Uterus (tissue), 4 donors: ENCODE results near the gene HTR1D. TPM values are rescaled to one million over a fixed set of nuclear protein-coding genes. Genes with fewer than 3 reads are reported as not detected.

Experiments
- DNase-seq, 2 donors: peaks; one replicate each; pipeline ENCODE4 v3.0.0-alpha.2; 2019 to 2020
- H3K27ac ChIP-seq, 2 donors: fragments of 200-600 bp; sonication (generic); 1 replicate in 1 of 2; 2 replicates in 1 of 2; pipeline ENCODE4 v1.5.1; 2016 to 2018
- H3K27me3 ChIP-seq, 2 donors: fragments of 200-600 bp; sonication (generic); one replicate each; pipeline ENCODE4 v1.5.1; 2018 to 2019; ENCODE audit warnings: control low read depth in 1 of 2
- H3K36me3 ChIP-seq, 2 donors: fragments of 200-600 bp; sonication (generic); one replicate each; pipeline ENCODE4 v1.5.1; 2019; ENCODE audit warnings: control low read depth in 1 of 2
- H3K4me1 ChIP-seq, 2 donors: fragments of 200-600 bp; sonication (generic); one replicate each; pipeline ENCODE4 v1.5.1; 2018 to 2019; ENCODE audit warnings: control low read depth in 1 of 2
- H3K4me3 ChIP-seq, 2 donors: fragments of 200-600 bp; sonication (generic); 1 replicate in 1 of 2; 2 replicates in 1 of 2; pipeline ENCODE4 v1.5.1; 2018 to 2019; ENCODE audit warnings: mild to moderate bottlenecking in 1 of 2
- H3K9me3 ChIP-seq, 2 donors: fragments of 200-600 bp; sonication (generic); one replicate each; pipeline ENCODE4 v1.5.1; 2019; ENCODE audit warnings: control low read depth in 1 of 2
- CTCF ChIP-seq, 4 experiments: fragments of 200-600 bp in 2 of 4; fragments of 450-650 bp in 2 of 4; sonication (generic) in 2 of 4; IDR thresholded peaks; one replicate each; pipeline ENCODE4 v1.5.1; 2016 to 2019; ENCODE audit warnings: antibody characterized with exemption in 4 of 4, mild to moderate bottlenecking in 2 of 4, moderate library complexity in 1 of 4
- POLR2A ChIP-seq, 2 donors: fragments of 450-650 bp; IDR thresholded peaks; one replicate each; pipeline ENCODE4 v1.6.1; 2016; ENCODE audit warnings: antibody characterized with exemption in 2 of 2, mild to moderate bottlenecking in 1 of 2, moderate library complexity in 1 of 2
- intact Hi-C: fragments of 100-400 bp; cut with DNase I; formaldehyde crosslinking; loops from one replicate; pipeline ENCODE4 v1.15.1; 2023; ENCODE audit warnings: low total_unique reads
- total RNA-seq, 4 donors: library from RNA; depleted of rRNA in 3 of 4; stranded (reverse); fragments of >200 nt in 3 of 4; gene quantifications; one replicate each; pipeline versions ENCODE4 v1.1.0 to v1.2.4, GENCODE V29; 2014 to 2023
- donor health status: DM: yes; HTN: yes; CAD: no.

Gene HTR1D
- total RNA-seq, 4 donors from 2014 or later, result not detected

- peak; percentile 34 to 41 for DNase-seq
- intact Hi-C loops, result no loop called here
- Histone ChIP-seq H3K4me3 (peak overlapping the region; percentile 43 to 64), H3K4me1 (no peaks in the 10 kb centered on the region), H3K27me3 (no peaks in the 10 kb centered on the region), H3K36me3 (no peaks in the 10 kb centered on the region), H3K27ac (peak overlapping the region; percentile 89 to 93), H3K9me3 (no peaks in the 10 kb centered on the region)
- TF ChIP-seq POLR2A (IDR thresholded peaks at IDR 0.05), result no peak
- no peak for TF ChIP-seq CTCF (IDR thresholded peaks at IDR 0.05)
These were observed 49.8 kb downstream of the HTR1D start for GRCh38 chr1:23167353-23168078.

- no peaks in the 10 kb centered on the region for H3K36me3 ChIP-seq
- intact Hi-C loops, result no loop called here
- peak overlapping the region; percentile 43 to 64 for H3K4me3 ChIP-seq
- DNase-seq, result no peak
- no peaks in the 10 kb centered on the region for H3K27me3 ChIP-seq
- H3K9me3 ChIP-seq, result no peaks in the 10 kb centered on the region
- H3K27ac ChIP-seq, result peak overlapping the region; percentile 89 to 93
- no peaks in the 10 kb centered on the region for H3K4me1 ChIP-seq
- no peak for TF ChIP-seq CTCF (IDR thresholded peaks at IDR 0.05)
- no peak for TF ChIP-seq POLR2A (IDR thresholded peaks at IDR 0.05)
These were observed 50.4 kb downstream of the HTR1D start for GRCh38 chr1:23166854-23167253.

GRCh38 chr1:23163395-23163794 lies 53.9 kb downstream of the HTR1D start:
- Histone ChIP-seq H3K4me3 (no peak overlapping the region), H3K9me3 (no peaks in the 10 kb centered on the region), H3K27me3 (no peaks in the 10 kb centered on the region), H3K27ac (no peak overlapping the region), H3K36me3 (no peaks in the 10 kb centered on the region), H3K4me1 (no peaks in the 10 kb centered on the region)
- intact Hi-C loops, result no loop called here
- no peak for DNase-seq
- TF ChIP-seq POLR2A (IDR thresholded peaks at IDR 0.05) (no peak), CTCF (IDR thresholded peaks at IDR 0.05) (no peak)

DNA sequence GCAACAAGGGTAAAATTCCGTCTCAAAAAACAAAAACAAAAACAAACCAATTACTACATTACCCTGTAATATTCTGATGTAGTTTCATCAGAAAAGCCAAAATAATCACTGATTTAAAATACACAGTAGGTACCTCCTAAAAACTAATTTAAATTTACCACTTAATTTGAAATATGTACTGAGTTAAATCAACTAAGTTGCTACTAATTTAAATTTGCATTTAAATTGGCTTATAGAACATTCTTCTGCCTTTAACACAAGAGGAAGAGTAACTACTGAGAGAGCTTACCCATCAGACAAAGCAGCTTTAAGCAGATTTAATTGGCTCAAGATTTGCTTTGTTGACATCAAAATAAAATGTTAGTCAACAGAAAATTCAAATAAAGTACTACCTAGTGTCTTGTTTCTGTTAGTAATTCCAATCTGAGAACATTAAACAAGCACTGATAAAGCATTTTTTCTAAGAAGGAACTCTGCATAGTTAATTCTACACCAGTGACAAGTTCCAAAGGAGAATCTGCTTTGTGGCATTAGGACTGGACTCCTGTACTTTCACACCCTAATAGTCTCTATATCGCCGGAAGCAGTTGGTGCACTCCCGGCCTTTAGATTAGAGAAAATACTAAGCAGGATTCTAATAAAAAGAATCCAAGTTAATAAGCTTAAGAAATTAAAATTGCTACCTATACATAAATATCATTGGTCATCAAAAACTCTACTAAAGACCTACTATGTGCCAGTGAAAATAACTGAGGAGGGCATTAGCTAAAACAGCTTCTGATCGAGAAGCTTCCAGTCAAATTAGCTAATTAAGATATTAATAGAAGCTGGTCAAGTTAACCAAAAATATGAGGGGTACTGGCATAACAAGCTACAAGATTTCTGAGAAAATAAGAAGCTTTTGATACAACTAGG lies 57.1 kb downstream of the HTR1D start:
- H3K4me1 ChIP-seq, result no peaks in the 10 kb centered on the region
- no peaks in the 10 kb centered on the region for H3K27me3 ChIP-seq
- intact Hi-C loops, result no loop called here
- no peak overlapping the region for H3K27ac ChIP-seq
- no peaks in the 10 kb centered on the region for H3K36me3 ChIP-seq
- no peak overlapping the region for H3K4me3 ChIP-seq
- no peak for DNase-seq
- no peaks in the 10 kb centered on the region for H3K9me3 ChIP-seq
- no peak for TF ChIP-seq POLR2A (IDR thresholded peaks at IDR 0.05)
- TF ChIP-seq CTCF (IDR thresholded peaks at IDR 0.05), result no peak

DNA sequence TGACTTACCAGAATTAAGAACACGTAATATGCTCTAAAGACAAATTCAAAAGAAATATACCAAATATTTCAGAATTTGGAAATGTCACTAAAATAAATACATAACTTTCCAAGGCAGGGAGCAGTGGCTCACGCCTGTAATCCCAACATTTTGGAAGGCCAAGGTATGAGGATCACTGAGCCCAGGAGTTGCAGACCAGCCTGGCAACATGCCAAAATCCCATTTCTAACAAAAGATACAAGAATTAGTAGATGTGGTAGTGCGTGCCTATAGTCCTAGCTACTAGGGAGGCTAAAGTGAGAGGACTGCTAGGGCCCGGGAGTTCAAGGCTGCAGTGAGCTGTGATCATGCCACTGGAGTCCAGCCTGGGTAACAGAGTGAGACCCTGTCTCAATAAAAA lies 60.4 kb downstream of the HTR1D start:
- H3K9me3 ChIP-seq, result no peaks in the 10 kb centered on the region
- no peak overlapping the region for H3K4me3 ChIP-seq
- no peaks in the 10 kb centered on the region for H3K27me3 ChIP-seq
- DNase-seq, result no peak
- no peaks in the 10 kb centered on the region for H3K36me3 ChIP-seq
- no peak overlapping the region for H3K27ac ChIP-seq
- no peaks in the 10 kb centered on the region for H3K4me1 ChIP-seq
- TF ChIP-seq POLR2A (IDR thresholded peaks at IDR 0.05), result no peak
- TF ChIP-seq CTCF (IDR thresholded peaks at IDR 0.05), result no peak
- intact Hi-C loops, result no loop called here
